Fibroblast of villous mesenchyme (primary cell): ENCODE measurements around the gene KRT31. TPM values are rescaled to one million over a fixed set of nuclear protein-coding genes. Genes with fewer than 3 reads are reported as not detected.
"Not testable (repeated sequence)": the region's sequence is repeated elsewhere in the genome, so short reads cannot be mapped to it uniquely, and the experiment has no call there.

ENCODE experiments used
- DNase-seq: peaks from one replicate; pipeline ENCODE4 v3.0.0-alpha.2; 2010; ENCODE audit warnings: low read depth
- H3K4me3 ChIP-seq: 2 replicates; pipeline ENCODE4 v1.5.1; 2011; ENCODE audit warnings: low read depth, mild to moderate bottlenecking, low read length
- CTCF ChIP-seq: IDR thresholded peaks from 2 replicates; pipeline ENCODE4 v1.5.1; 2012; ENCODE audit warnings: low read depth, mild to moderate bottlenecking, low read length; ENCODE audit not compliant: insufficient read depth
- total RNA-seq: library from RNA; depleted of rRNA; stranded (reverse); fragments of >200 nt; gene quantifications from 2 replicates; pipeline ENCODE4 v1.2.3, GENCODE V29; 2012

Gene KRT31
- total RNA-seq, 1 donor, result not detected

- no peak overlapping the region for H3K4me3 ChIP-seq
- no peak for TF ChIP-seq CTCF
- DNase-seq, result no peak
Observed at GRCh38 chr17:41403404-41404023, 6.1 kb upstream of the KRT31 start.

GRCh38 chr17:41402161-41402560, 4.8 kb upstream of the KRT31 start:
- no peak for TF ChIP-seq CTCF
- no peak for DNase-seq
- H3K4me3 ChIP-seq, result no peak overlapping the region

- H3K4me3 ChIP-seq, result no peak overlapping the region
- no peak for TF ChIP-seq CTCF
- DNase-seq, result no peak
Observed at GRCh38 chr17:41396340-41396739, 1.1 kb downstream of the KRT31 start.

- no peak for TF ChIP-seq CTCF
- DNase-seq, result no peak
- no peak overlapping the region for H3K4me3 ChIP-seq
Observed at GRCh38 chr17:41395611-41396010, 1.8 kb downstream of the KRT31 start.

- not testable (repeated sequence) for DNase-seq
Observed at GRCh38 chr17:41395044-41395443, 2.4 kb downstream of the KRT31 start.

GRCh38 chr17:41394254-41394996, 3.0 kb downstream of the KRT31 start:
- no peak for TF ChIP-seq CTCF
- no peak for DNase-seq

More at GRCh38 chr17:41395044-41395443, 2.4 kb downstream of the KRT31 start:
- H3K4me3 ChIP-seq, result not testable (repeated sequence)

GRCh38 chr17:41393826-41394225, 3.6 kb downstream of the KRT31 start:
- H3K4me3 ChIP-seq, result no peak overlapping the region
- TF ChIP-seq CTCF, result no peak
- DNase-seq, result no peak

More at GRCh38 chr17:41394254-41394996, 3.0 kb downstream of the KRT31 start:
- H3K4me3 ChIP-seq, result no peak overlapping the region
